Amniotic stem cell (primary cell): Measurements from ENCODE around the gene TEX101.

Experiments used
- DNase-seq: peaks from one replicate; lab custom pipeline; 2025; lab: John Stamatoyannopoulos, UW

Gene TEX101

GRCh38 chr19:43447655-43448054 lies 33.0 kb downstream of the TEX101 start:
- DNase-seq: no peak

GRCh38 chr19:43450545-43450997 lies 35.9 kb downstream of the TEX101 start:
- peak; percentile 15 for DNase-seq

DNA sequence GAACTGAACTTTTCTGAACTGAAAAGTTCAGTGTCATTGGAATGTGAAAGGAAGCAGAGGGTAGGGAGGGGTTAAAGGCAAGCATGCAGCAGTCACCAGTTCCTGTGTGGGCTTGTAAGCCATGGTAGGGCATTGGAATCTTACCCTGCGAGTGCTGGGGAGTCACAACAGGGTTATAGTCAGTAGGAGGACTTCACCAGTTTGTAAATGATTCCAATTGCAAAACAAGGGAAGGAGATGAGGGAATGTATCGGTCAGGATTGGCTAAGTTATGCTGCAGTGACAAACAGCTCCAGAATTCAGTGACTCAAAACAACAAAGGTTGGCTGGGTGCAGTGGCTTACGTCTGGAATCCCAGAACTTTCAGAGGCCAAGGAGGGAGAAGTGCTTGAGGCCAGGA lies 37.9 kb downstream of the TEX101 start:
- no peak for DNase-seq

DNA sequence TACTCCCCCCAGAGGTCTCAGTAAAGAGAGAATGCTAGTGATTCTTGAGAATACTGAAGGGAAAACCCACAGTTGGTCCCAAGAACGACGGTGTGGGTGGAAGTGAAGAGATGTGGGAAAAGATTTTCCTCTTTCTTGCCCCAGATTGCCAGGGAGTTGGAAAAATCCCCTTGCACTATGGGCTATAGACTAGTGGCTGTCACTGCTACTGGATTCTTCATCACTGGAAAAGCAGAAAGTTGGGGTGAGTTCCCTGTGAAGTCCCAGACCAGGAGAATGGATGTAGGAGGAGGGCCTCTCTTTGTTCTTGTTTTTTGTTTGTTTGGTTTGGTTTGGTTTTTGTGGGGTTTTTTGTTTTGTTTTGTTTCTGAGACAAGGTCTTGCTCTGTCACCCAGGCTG lies 39.3 kb downstream of the TEX101 start:
- DNase-seq: no peak

DNA sequence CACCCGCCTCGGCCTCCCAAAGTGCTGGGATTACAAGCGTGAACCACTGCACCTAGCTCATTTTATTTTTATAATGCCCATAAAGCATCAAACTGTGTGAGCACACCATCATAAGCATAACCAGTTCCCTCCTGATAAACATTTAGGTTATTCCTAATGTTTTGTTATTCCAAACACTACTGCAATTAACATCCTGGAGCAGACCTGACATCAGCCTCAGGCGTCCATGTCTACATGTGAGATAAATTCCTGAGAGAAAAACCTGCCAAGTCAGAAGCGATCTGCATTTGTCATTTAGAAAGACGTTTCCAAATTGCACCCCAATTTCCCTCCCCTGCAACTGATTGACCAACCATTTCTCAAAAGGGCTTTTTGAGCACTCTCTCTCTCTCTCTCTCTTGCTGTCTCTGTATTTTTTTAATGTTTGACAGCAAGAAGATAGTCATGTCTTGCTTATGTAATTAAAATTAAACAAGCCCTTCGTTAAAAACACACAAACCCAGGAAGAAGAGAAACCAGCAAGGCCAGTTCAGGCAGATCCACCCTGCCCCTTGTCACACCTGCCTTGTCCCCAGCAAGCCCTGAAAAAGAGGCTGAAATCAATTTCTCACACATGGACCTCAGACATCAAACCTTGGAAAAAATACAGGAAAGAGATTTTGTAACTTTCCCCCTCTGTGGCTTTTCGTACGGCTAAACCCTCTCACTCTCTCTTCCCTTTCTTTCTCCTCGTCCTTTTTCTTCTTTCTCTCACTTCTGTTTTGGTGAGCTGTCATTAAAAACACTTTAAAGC lies 40.8 kb downstream of the TEX101 start:
- no peak for DNase-seq

GRCh38 chr19:43457809-43458208 lies 43.1 kb downstream of the TEX101 start:
- no peak for DNase-seq

DNA sequence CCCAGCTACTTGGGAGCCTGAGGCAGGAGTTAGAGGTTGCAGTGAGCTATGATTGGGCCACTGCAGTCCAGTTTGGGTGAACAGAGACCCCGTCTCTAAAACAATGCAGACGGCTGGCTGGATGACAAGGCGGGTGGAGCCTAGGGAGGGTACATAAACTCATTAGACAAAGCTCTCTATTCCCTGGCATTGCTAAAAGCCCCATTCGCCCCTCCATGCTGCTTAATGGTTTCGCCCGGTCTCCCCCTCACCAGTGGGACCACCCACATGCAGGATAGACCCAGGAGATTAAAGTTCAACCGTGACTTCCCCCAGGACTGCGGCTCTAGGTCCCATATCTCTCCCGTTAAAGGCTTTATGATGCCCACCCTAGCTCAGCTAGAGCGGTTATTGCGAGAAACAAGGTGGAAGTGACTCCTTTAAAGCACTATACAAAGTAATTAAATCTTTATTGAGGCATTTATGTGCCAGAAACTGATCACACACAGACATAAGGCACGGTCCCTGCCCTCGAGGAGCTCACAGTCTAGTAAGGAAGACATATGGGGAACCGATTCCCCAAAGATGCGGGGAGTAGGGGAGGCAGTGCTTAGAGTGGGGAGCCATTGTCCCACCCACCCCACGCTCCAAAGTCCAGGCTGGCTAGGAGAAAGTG lies 45.8 kb downstream of the TEX101 start:
- no peak for DNase-seq

DNA sequence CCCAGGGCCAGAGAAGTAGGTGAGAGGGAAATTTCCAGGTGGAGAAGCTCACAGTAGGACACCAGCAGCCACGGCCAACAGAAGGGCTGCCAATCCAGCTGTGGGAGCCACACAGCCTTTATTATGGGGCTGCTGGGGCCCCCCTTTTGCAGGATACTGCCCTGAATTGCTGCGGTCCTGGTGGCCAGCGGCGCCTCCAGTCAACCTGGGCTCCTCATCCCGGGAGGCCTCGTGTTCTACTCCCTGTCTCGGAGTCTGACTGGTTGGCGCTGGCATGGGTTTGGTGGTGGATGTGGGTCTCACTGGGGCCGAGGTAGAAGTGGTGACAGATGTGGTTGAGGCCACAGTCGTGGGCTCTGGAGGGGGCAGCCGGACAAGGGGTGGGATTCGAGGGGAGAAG lies 46.6 kb downstream of the TEX101 start:
- no peak for DNase-seq

- DNase-seq: no peak
Measured at GRCh38 chr19:43462383-43462782, 47.7 kb downstream of the TEX101 start.

DNA sequence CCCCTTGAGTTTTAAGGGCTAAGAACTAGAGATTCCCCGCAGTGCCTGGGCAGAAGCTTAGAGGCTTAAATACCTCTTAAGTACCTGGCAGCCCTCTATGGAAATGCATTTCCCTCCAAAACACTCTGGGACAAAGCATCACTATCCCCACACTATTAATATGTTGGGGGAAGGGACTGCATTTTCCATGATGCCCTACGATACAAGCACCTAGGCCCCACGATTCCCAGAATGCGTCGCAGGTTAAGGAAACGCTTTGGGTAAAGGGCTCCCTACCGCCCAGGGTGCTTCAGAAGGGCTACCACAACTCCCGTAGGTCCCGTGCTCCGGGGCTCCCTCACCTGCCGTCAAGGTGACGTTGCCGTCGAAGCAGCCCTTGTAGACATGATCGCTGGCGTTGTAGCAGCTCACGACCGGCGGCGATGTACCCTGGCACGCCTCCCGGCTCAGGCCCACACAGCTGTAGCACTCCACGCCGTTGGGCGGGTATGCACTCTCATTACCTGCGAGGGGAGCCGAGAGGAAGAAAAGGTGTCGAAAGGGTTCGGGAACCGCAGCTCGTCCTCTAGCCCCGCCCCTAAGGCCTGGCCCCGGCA lies 48.2 kb downstream of the TEX101 start:
- DNase-seq: no peak

DNA sequence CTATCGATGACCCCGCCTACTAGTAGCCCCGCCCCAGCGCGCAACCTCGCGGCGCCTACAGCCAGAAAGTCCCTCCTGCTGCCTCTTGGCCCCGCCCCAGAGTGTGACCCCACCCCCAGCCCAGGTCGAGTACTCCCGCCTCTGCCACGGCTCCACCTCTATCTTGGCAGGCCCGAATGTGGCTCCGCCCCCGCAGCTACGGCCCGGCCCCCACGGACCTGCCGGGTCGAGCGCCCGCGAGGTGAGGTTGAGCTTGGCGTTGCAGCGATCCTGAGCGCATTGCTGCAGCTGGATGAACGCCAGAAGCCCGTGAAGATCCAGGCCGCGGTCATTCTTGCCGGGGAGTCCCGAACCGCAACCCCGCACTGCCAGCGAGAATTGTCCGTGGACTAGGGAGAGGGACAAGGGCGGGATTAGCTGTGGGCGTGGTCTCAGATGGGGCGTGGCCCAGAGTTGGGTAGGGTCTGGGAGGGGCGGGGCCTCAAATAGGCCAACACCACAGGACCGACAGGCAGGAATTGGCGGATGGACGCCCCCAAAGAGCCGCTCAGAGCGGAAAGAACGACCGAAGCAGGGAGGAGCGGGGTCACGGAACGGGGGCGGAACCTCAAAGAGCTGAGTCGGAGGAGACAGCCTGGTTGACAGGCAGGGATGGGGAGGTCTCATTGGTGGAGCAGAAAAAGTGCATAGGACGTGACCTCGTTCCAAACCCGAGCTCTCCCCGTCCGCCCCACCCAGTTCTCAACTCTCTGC lies 48.9 kb downstream of the TEX101 start:
- peak; percentile 88 for DNase-seq

GRCh38 chr19:43464134-43464775 lies 49.6 kb downstream of the TEX101 start:
- DNase-seq: no peak

GRCh38 chr19:43465468-43466120 lies 50.9 kb downstream of the TEX101 start, which contains the start of gene LYPD3:
TSS of gene LYPD3 (minus strand) at chr19:43465608. CDS start at chr19:43465571, 37 bp downstream.
- no peak for DNase-seq

- DNase-seq: no peak
Measured at GRCh38 chr19:43466793-43467192, 52.1 kb downstream of the TEX101 start.

- DNase-seq: no peak
Measured at GRCh38 chr19:43467276-43467675, 52.6 kb downstream of the TEX101 start.

DNA sequence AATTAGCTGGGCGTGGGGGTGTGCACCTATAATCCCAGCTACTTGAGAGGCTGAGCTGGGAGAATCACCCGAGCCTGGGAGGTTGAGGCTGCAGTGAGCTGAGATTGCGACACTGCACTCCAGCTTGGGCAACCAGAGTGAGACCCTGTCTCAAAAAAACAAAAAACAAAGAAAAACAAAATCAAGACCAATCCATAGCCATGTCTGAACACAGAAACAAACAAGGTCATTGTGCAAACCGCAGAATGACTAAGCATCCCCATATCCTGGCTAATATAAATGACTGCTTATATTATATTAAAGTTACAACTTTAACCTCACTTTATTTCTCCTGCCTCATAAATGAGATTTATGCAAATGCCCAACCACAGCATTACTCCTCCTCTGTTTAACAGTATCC lies 53.0 kb downstream of the TEX101 start:
- no peak for DNase-seq
